Transverse colon (tissue), 3 donors: ENCODE measurements around the gene CDC16.

ENCODE experiments used
- CTCF ChIP-seq, 5 experiments: fragments of 200-600 bp in 3 of 5; fragments of 450-650 bp in 2 of 5; sonication (generic) in 3 of 5; IDR thresholded peaks; 1 replicate in 2 of 5; 2 replicates in 3 of 5; pipeline ENCODE4 v1.5.1; 2016 to 2017; ENCODE audit warnings: antibody characterized with exemption in 5 of 5, inconsistent platforms in 3 of 5, mild to moderate bottlenecking in 2 of 5, moderate library complexity in 1 of 5
- EP300 ChIP-seq: sonication (generic); formaldehyde crosslinking; IDR thresholded peaks from one replicate; pipeline ENCODE4 v1.6.1; 2017; ENCODE audit warnings: antibody characterized with exemption, low read depth

GRCh38 chr13:114243971-114244370 lies 9.3 kb downstream of the CDC16 start:
- no peak for TF ChIP-seq CTCF (IDR thresholded peaks at IDR 0.05)
- no peak for TF ChIP-seq EP300
